PC-3 (cell line): ENCODE data around the gene TCP11. TPM values are rescaled to one million over a fixed set of nuclear protein-coding genes. Genes with fewer than 3 reads are reported as not detected.

Experiments
- ATAC-seq: fragments of 200-7000 bp; cut with Tn5 transposase; 2 replicates; pipeline ENCODE4 v1.9.1; 2020; ENCODE audit warnings: mild to moderate bottlenecking, moderate library complexity
- BruUV-seq: library from RNA; stranded (reverse); fragments of 400-500 nt; replicated peaks from 2 replicates; lab custom pipeline; 2021; lab: Mats Ljungman, UMichigan
- CTCF ChIA-PET: fragments of 300-600 bp; sonication (Branson Sonifier 250); formaldehyde crosslinking; loops from one replicate; lab custom pipeline; 2022; ENCODE audit warnings: antibody characterized with exemption; lab: Charles Lee
- POLR2A ChIA-PET: fragments of 300-600 bp; sonication (Branson Sonifier 250); formaldehyde crosslinking; loops from one replicate; lab custom pipeline; 2022; ENCODE audit warnings: antibody characterized with exemption; ENCODE audit not compliant: unreplicated experiment; lab: Charles Lee
- DNase-seq: peaks from one replicate; pipeline ENCODE4 v3.0.0-alpha.2; 2015
- H2AFZ ChIP-seq: fragments of 300-600 bp; sonication (generic); 2 replicates; pipeline ENCODE4 v1.6.0; 2016; ENCODE audit warnings: antibody characterized with exemption, low read length
- H3F3A ChIP-seq: fragments of 300-600 bp; sonication (generic); one replicate; pipeline ENCODE4 v1.6.0; 2017; ENCODE audit warnings: antibody characterized with exemption, low read length, control low read depth, mild to moderate bottlenecking; ENCODE audit not compliant: unreplicated experiment
- H3K27ac ChIP-seq: fragments of 300-600 bp; sonication (generic); 2 replicates; pipeline ENCODE4 v1.5.1; 2016; ENCODE audit warnings: mild to moderate bottlenecking, low read length
- H3K27me3 ChIP-seq: fragments of 300-600 bp; sonication (generic); 2 replicates; pipeline ENCODE4 v1.6.1; 2016; ENCODE audit warnings: low read length, mixed read lengths
- H3K36me3 ChIP-seq: fragments of 300-600 bp; sonication (generic); 2 replicates; pipeline ENCODE4 v1.6.1; 2016; ENCODE audit warnings: low read depth, mixed run types, low read length, mixed read lengths
- H3K4me1 ChIP-seq: fragments of 300-600 bp; sonication (generic); 2 replicates; pipeline ENCODE4 v1.5.1; 2016; ENCODE audit warnings: low read length; ENCODE audit not compliant: insufficient read depth
- H3K4me2 ChIP-seq: fragments of 300-600 bp; sonication (generic); 2 replicates; pipeline ENCODE4 v1.6.0; 2016; ENCODE audit warnings: low read length
- H3K4me3 ChIP-seq: fragments of 300-600 bp; sonication (generic); 2 replicates; pipeline ENCODE4 v1.5.1; 2016; ENCODE audit warnings: mild to moderate bottlenecking, low read length, mixed read lengths
- H3K79me2 ChIP-seq: fragments of 300-600 bp; sonication (generic); 2 replicates; pipeline ENCODE4 v1.6.1; 2017; ENCODE audit warnings: low read length, mixed read lengths
- H3K9ac ChIP-seq: fragments of 300-600 bp; sonication (generic); 2 replicates; pipeline ENCODE4 v1.6.0; 2016; ENCODE audit warnings: mild to moderate bottlenecking, low read length
- H3K9me2 ChIP-seq: fragments of 300-600 bp; sonication (generic); replicated peaks from 2 replicates; pipeline ENCODE4 v1.6.1; 2016; ENCODE audit warnings: mixed run types, low read length, mixed read lengths
- H3K9me3 ChIP-seq: fragments of 300-600 bp; sonication (generic); 2 replicates; pipeline ENCODE4 v1.6.1; 2016; ENCODE audit warnings: low read length, mixed read lengths
- H4K20me1 ChIP-seq: fragments of 300-600 bp; sonication (generic); 2 replicates; pipeline ENCODE4 v1.6.1; 2016; ENCODE audit warnings: low read length, mixed read lengths
- EZH2 ChIP-seq: fragments of 300-600 bp; sonication (generic); IDR thresholded peaks from one replicate; pipeline ENCODE4 v1.6.1; 2017; ENCODE audit warnings: antibody characterized with exemption, mild to moderate bottlenecking, low read length; ENCODE audit not compliant: unreplicated experiment
- EZH2phosphoT487 ChIP-seq: fragments of 300-600 bp; sonication (generic); IDR thresholded peaks from 2 replicates; pipeline ENCODE4 v1.6.1; 2018; ENCODE audit warnings: mild to moderate bottlenecking, antibody characterized with exemption, low read length, borderline replicate concordance
- intact Hi-C: fragments of 100-400 bp; cut with micrococcal nuclease; formaldehyde crosslinking; loops from 2 replicates; pipeline ENCODE4 v1.9.0; 2023
- total RNA-seq: library from RNA; depleted of rRNA; stranded (reverse); fragments of >200 nt; gene quantifications from 2 replicates; pipeline ENCODE4 v1.2.3, GENCODE V29; 2014
- TF ChIP-seq, protein P1 (sequence below): fragments of 300-600 bp; sonication (generic); conservative IDR thresholded peaks from 2 replicates; pipeline ENCODE4 v1.5.1; 2017; ENCODE audit warnings: antibody characterized with exemption, low read depth, mild to moderate bottlenecking, low read length

TCP11 gene
- total RNA-seq, 1 experiment from 2014 or later = 1.3 TPM

DNA sequence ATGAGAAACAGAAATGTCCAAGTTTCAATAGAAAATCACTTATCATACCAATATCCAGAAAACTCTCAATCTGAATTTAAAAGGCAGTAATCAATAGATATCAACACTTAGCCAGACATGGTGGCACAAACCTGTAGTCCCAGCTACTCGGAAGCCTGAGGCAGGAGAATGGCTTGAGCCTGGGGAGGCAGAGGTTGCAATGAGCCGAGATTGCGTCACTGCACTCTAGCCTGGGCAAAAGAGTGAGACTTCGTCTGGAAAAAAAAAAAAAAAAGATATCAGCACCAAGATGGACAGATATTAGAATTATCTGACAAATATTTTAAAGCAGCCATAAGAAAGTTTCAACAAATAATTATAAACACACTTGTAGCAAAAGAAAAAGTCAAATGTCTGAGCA is 47.0 kb downstream of the TCP11 start:
- no peak for DNase-seq
- ATAC-seq = no peak
- H3K4me1 ChIP-seq = peaks cover 15% of the 10 kb centered on the region
- no peak overlapping the region for H3K9ac ChIP-seq
- POLR2A ChIA-PET = no interaction called here
- H2AFZ ChIP-seq = no peak overlapping the region
- intact Hi-C loops = no loop called here
- H3K27me3 ChIP-seq = no peaks in the 10 kb centered on the region
- TF ChIP-seq, protein P1, sequence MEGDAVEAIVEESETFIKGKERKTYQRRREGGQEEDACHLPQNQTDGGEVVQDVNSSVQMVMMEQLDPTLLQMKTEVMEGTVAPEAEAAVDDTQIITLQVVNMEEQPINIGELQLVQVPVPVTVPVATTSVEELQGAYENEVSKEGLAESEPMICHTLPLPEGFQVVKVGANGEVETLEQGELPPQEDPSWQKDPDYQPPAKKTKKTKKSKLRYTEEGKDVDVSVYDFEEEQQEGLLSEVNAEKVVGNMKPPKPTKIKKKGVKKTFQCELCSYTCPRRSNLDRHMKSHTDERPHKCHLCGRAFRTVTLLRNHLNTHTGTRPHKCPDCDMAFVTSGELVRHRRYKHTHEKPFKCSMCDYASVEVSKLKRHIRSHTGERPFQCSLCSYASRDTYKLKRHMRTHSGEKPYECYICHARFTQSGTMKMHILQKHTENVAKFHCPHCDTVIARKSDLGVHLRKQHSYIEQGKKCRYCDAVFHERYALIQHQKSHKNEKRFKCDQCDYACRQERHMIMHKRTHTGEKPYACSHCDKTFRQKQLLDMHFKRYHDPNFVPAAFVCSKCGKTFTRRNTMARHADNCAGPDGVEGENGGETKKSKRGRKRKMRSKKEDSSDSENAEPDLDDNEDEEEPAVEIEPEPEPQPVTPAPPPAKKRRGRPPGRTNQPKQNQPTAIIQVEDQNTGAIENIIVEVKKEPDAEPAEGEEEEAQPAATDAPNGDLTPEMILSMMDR = no peak
- TF ChIP-seq EZH2 (no peak), EZH2phosphoT487 (no peak)
- H3K4me3 ChIP-seq = no peak overlapping the region
- no peak overlapping the region for H3K27ac ChIP-seq
- BruUV-seq = no TSS peak
- no peaks in the 10 kb centered on the region for H3K9me3 ChIP-seq
- H3K79me2 ChIP-seq = no peaks in the 10 kb centered on the region
- H3K4me2 ChIP-seq = no peak overlapping the region
- CTCF ChIA-PET = no interaction called here
- no peaks in the 10 kb centered on the region for H4K20me1 ChIP-seq
- H3K36me3 ChIP-seq = no peaks in the 10 kb centered on the region
- H3K9me2 ChIP-seq = no peaks in the 10 kb centered on the region
- no peaks in the 10 kb centered on the region for H3F3A ChIP-seq

DNA sequence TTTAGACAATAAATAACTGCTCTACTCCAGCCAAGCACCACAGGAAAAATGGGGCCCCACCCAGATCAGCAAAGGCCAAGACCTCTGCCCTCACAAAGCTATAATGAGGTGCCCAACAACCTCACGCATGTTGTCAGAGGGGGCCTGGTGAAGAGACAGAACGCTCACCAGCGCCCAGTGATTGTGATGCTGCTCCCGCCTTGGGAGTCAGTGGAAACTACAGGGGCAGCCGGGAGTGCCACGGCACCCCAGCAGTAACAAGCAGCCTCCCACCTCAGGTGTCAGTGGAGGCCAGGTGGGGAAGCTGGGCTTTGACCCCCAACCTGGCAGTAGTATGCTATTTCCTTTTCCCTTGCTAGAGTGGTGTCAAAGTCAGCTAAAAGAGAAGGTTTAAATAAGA is 47.4 kb downstream of the TCP11 start:
- ChIA-PET CTCF (no interaction called here), POLR2A (no interaction called here)
- H3K9me3 ChIP-seq = no peaks in the 10 kb centered on the region
- H3K9ac ChIP-seq = no peak overlapping the region
- no peaks in the 10 kb centered on the region for H3K79me2 ChIP-seq
- peaks cover 15% of the 10 kb centered on the region for H3K4me1 ChIP-seq
- BruUV-seq = no TSS peak
- no peak overlapping the region for H3K27ac ChIP-seq
- no peak for ATAC-seq
- H3K27me3 ChIP-seq = no peaks in the 10 kb centered on the region
- intact Hi-C loops = no loop called here
- no peak overlapping the region for H3K4me2 ChIP-seq
- no peak overlapping the region for H2AFZ ChIP-seq
- H3K9me2 ChIP-seq = no peaks in the 10 kb centered on the region
- no peak for DNase-seq
- H3K4me3 ChIP-seq = no peak overlapping the region
- no peaks in the 10 kb centered on the region for H3F3A ChIP-seq
- H3K36me3 ChIP-seq = no peaks in the 10 kb centered on the region; the same call in 1 of the 2 replicates
- TF ChIP-seq, protein P1 = no peak
- TF ChIP-seq EZH2 (no peak), EZH2phosphoT487 (no peak)
- no peaks in the 10 kb centered on the region for H4K20me1 ChIP-seq

DNA sequence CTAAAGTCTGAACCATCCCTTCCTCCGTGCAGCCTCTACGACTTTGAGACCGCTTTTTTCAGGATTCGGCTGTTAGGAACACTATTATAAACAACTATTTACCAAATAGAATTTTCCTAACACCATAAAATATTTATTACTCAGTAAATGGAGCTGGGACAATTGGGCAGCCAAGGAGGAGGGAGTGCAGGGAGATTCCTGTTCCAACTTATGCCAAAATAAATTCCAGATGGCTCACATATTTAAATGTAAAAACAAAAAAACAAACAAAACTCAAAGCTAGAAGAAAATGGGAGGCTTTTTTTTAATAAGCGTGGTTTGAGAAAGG is 48.1 kb downstream of the TCP11 start:
- Histone ChIP-seq H3K79me2 (no peaks in the 10 kb centered on the region), H2AFZ (no peak overlapping the region), H3F3A (no peaks in the 10 kb centered on the region), H3K4me1 (peaks cover 15% of the 10 kb centered on the region), H3K9me2 (no peaks in the 10 kb centered on the region), H3K4me2 (no peak overlapping the region), H3K36me3 (no peaks in the 10 kb centered on the region; the same call in 1 of the 2 replicates), H3K9me3 (no peaks in the 10 kb centered on the region), H3K27ac (no peak overlapping the region), H3K4me3 (no peak overlapping the region), H4K20me1 (no peaks in the 10 kb centered on the region), H3K9ac (no peak overlapping the region), H3K27me3 (no peaks in the 10 kb centered on the region)
- no TSS peak for BruUV-seq
- intact Hi-C loops = no loop called here
- TF ChIP-seq, protein P1 = no peak
- TF ChIP-seq EZH2 = no peak
- no peak for TF ChIP-seq EZH2phosphoT487
- ChIA-PET CTCF (no interaction called here), POLR2A (no interaction called here)
- ATAC-seq (no peak), DNase-seq (no peak)
